VCaP (cell line): ENCODE results near the gene BEX2.
A peak's percentile ranks its signal among the peaks of the same experiment; 100 is the strongest.
"Not testable (repeated sequence)": the region's sequence is repeated elsewhere in the genome, so short reads cannot be mapped to it uniquely, and the experiment has no call there.

Experiments
- H3K27ac ChIP-seq: fragments of 450-650 bp; 2 replicates; pipeline ENCODE4 v1.5.1; 2017
- CTCF ChIP-seq: fragments of 450-650 bp; conservative IDR thresholded peaks from 2 replicates; pipeline ENCODE4 v1.5.1; 2017; ENCODE audit warnings: mild to moderate bottlenecking, moderate library complexity

The BEX2 gene

GRCh38 chrX:103310555-103311398, at the start of gene BEX2:
Gene BEX2 (minus strand): TSS chrX:103310990. CDS start chrX:103309976, 1,014 bp downstream.
- TF ChIP-seq CTCF: no peak
- H3K27ac ChIP-seq: no peak within 1 kb of the TSS

GRCh38 chrX:103360092-103360491, 49.3 kb upstream of the BEX2 start:
- no peak for TF ChIP-seq CTCF
- peak overlapping the region; percentile 38 for H3K27ac ChIP-seq

GRCh38 chrX:103359605-103360004, 48.8 kb upstream of the BEX2 start:
- not testable (repeated sequence) for H3K27ac ChIP-seq

- no peak overlapping the region for H3K27ac ChIP-seq
- no peak for TF ChIP-seq CTCF
Measured at GRCh38 chrX:103357871-103358270, 47.1 kb upstream of the BEX2 start.

- TF ChIP-seq CTCF: no peak
- no peak overlapping the region for H3K27ac ChIP-seq
Measured at GRCh38 chrX:103356858-103357257, 46.1 kb upstream of the BEX2 start.

GRCh38 chrX:103356130-103356798, 45.5 kb upstream of the BEX2 start, which contains the start of gene TCEAL9:
Gene TCEAL9 (plus strand): TSS chrX:103356506. CDS start chrX:103357685, 1,179 bp downstream.
- no peak within 1 kb of the TSS for H3K27ac ChIP-seq
- TF ChIP-seq CTCF: no peak

GRCh38 chrX:103347682-103348397, 37.0 kb upstream of the BEX2 start:
- TF ChIP-seq CTCF: no peak
- no peak overlapping the region for H3K27ac ChIP-seq
